SU-DHL-6 (cell line): ENCODE measurements around the gene LONRF2.

Source experiments
- CTCF ChIP-seq: fragments of 200-600 bp; sonication (generic); IDR thresholded peaks from one replicate; pipeline ENCODE4 v1.5.1; 2017; ENCODE audit warnings: antibody characterized with exemption, mild to moderate bottlenecking, low read length, moderate library complexity; ENCODE audit not compliant: insufficient read depth, poor library complexity, severe bottlenecking
- EZH2phosphoT487 ChIP-seq: fragments of 200-600 bp; sonication (generic), shearing (Covaris generic); conservative IDR thresholded peaks from 2 replicates; pipeline ENCODE4 v1.6.1; 2018; ENCODE audit warnings: mild to moderate bottlenecking, antibody characterized with exemption, low read length, moderate library complexity, mixed read lengths

- TF ChIP-seq CTCF (no peak), EZH2phosphoT487 (no peak)
Measured at GRCh38 chr2:100266126-100266525, 56.2 kb downstream of the LONRF2 start.
